ENCODE data around the gene HMGN4.
A peak's percentile ranks its signal among the peaks of the same experiment; 100 is the strongest.

The HMGN4 gene

GRCh38 chr6:26533532-26533931, 4.6 kb upstream of the HMGN4 start:
- no peak for DNase-seq (ENCODE audit: low read depth)
- H3K4me3 ChIP-seq (replicated peaks; ENCODE audit: low read depth, low read length) = peak overlapping the region; percentile 67
- no peak for TF ChIP-seq CTCF (IDR thresholded peaks at IDR 0.05; ENCODE audit: low read length, missing control alignments)

DNA sequence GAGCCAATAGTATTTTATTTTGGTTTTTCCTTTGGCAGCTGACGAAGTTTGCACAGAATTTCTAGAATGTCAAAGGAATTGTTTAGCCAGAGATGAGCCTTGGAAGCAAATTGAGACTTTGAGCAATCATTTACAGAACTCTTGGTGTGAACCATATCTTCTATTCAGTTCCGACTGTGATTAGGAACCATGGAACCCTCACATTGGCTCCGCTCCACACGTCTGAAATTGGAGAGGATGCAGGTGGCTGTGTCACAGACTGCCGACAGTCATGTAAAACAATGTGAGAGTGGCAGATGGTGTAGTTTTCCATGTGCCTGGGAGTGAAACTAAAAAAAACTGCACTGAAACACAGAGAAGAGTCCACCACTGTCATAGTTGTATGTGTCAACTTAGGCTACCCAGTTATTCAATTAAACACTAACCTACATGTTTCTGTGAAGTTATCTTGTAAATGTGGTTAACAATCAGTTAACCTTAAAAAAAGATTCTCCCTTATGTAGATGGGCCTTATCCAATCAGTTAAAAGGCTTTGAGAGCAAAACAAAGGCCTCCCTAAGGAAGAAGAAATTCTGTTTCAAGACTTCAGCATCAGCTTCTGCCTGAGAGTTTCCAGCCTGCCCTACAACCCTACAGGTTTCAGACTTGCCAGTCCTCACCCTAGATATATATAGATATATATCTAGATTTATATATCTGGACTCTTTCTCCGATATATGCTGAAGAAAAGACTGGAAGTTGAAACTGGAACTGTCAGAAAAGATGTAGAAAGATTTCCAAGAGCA, 3.3 kb upstream of the HMGN4 start:
- TF ChIP-seq CTCF (IDR thresholded peaks at IDR 0.05; ENCODE audit: low read length, missing control alignments) = no peak
- DNase-seq (ENCODE audit: low read depth) = no peak
- no peak overlapping the region for H3K4me3 ChIP-seq (replicated peaks; ENCODE audit: low read depth, low read length)

- peak overlapping the region; percentile 88 for H3K4me3 ChIP-seq (replicated peaks; ENCODE audit: low read depth, low read length)
- no peak for TF ChIP-seq CTCF (IDR thresholded peaks at IDR 0.05; ENCODE audit: low read length, missing control alignments)
- DNase-seq (ENCODE audit: low read depth) = peak; percentile 69
Measured at GRCh38 chr6:26536571-26537159, 1.5 kb upstream of the HMGN4 start.

DNA sequence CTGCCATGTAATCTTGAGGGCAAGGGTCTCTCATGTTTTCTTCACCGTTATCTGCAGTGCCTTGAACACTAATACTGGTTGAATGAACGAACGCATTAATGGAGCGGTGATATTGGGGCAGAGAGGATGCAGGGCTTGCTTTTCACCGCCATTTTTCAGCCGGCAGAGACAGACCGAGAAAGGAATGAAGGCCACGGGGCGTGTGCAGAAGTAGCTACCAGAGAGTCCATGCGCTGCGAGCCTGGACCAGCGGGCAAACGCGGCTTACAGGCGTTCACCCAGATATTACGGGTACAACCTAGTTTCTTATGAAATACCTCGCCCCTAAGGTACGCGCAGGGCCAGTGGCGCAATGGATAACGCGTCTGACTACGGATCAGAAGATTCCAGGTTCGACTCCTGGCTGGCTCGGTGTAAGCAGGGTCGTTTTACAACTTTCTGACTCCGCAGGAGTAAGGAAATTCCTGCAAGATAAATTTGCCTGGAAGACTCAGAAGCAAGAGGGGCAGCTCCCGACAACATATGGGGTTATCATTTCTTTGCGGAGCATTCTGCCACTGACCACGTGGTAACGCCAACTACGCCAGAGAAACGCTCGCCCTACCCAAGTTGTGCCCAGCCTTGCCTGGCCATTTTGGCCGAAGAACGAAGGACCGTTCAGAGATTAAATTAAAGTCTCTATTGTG, 863 bp upstream of the HMGN4 start:
- TF ChIP-seq CTCF (IDR thresholded peaks at IDR 0.05; ENCODE audit: low read length, missing control alignments) = no peak
- DNase-seq (ENCODE audit: low read depth) = peak; percentile 95
- H3K4me3 ChIP-seq (replicated peaks; ENCODE audit: low read depth, low read length) = peak overlapping the region; percentile 88

DNA sequence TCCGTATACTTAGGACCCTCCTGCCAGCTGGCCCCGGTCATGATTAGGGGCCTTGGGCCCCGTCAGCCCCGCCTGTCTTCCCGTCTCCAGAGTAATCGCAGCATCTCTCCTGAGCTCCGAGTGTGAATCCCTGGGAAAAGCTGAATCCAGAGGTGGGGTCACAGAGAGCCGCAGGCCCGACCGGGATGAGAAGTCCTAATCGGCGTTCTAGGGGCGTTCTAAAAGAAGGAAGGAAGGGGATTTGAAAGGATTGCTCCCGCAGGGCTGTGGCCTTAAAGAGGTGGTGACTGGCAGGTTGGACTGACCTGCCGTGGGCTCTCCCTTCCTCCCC, 371 bp downstream of the HMGN4 start:
- no peak for DNase-seq (ENCODE audit: low read depth)
- no peak for TF ChIP-seq CTCF (IDR thresholded peaks at IDR 0.05; ENCODE audit: low read length, missing control alignments)
- H3K4me3 ChIP-seq (replicated peaks; ENCODE audit: low read depth, low read length) = peak overlapping the region; percentile 88

DNA sequence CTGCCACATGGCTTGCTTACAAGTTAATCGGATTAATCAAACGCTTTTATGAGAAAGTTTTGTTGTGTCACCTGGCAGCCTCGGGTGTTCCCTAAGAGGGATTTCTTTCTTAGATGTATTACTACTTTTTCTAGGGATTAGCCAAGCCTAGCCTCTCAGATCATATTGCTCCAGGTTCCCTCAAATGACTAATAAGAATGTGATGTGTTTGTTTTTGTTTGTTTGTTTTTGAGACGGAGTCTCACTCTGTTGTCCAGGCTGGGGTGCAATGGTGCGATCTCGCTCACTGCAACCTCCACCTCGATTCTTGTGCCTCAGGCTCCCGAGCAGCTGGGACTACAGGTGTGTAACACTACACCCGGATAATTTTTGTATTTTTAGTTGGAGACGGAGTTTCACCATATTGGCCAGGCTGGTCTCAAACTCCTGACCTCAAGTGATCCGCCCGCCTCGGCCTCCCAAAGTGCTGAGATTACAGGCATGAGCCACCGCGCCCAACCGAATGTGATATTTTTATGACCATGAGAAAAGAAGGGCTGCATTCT, 977 bp downstream of the HMGN4 start:
- no peak for DNase-seq (ENCODE audit: low read depth)
- peak overlapping the region; percentile 88 for H3K4me3 ChIP-seq (replicated peaks; ENCODE audit: low read depth, low read length)
- TF ChIP-seq CTCF (IDR thresholded peaks at IDR 0.05; ENCODE audit: low read length, missing control alignments) = no peak

Measured in fibroblast of pulmonary artery (primary cell).